VCaP (cell line): ENCODE measurements around the gene PAX8.

ENCODE experiments used
- H3K27ac ChIP-seq: fragments of 450-650 bp; 2 replicates; pipeline ENCODE4 v1.5.1; 2017
- CTCF ChIP-seq: fragments of 450-650 bp; conservative IDR thresholded peaks from 2 replicates; pipeline ENCODE4 v1.5.1; 2017; ENCODE audit warnings: mild to moderate bottlenecking, moderate library complexity

The PAX8 gene

GRCh38 chr2:113178069-113178746 lies 100.5 kb downstream of the PAX8 start:
- H3K27ac ChIP-seq = no peak overlapping the region
- TF ChIP-seq CTCF = no peak

GRCh38 chr2:113176696-113177355 lies 101.9 kb downstream of the PAX8 start:
- TF ChIP-seq CTCF = no peak
- H3K27ac ChIP-seq = no peak overlapping the region

GRCh38 chr2:113175736-113176695 lies 102.7 kb downstream of the PAX8 start:
- TF ChIP-seq CTCF = no peak
- no peak overlapping the region for H3K27ac ChIP-seq

GRCh38 chr2:113175042-113175628 lies 103.6 kb downstream of the PAX8 start:
- TF ChIP-seq CTCF = no peak

GRCh38 chr2:113174376-113174750 lies 104.4 kb downstream of the PAX8 start:
- no peak overlapping the region for H3K27ac ChIP-seq
- TF ChIP-seq CTCF = no peak

More at GRCh38 chr2:113175042-113175628, 103.6 kb downstream of the PAX8 start:
- no peak overlapping the region for H3K27ac ChIP-seq

GRCh38 chr2:113173542-113174375 lies 105.0 kb downstream of the PAX8 start, which contains the start of gene PSD4:
TSS of gene PSD4 (plus strand) at chr2:113173971. CDS start at chr2:113182457, 8,486 bp downstream.
- no peak within 1 kb of the TSS for H3K27ac ChIP-seq
- TF ChIP-seq CTCF = no peak
